ENCODE measurements around the gene CD180.

GRCh38 chr5:67146574-67146973 is 50.0 kb downstream of the CD180 start:
- no peak for TF ChIP-seq SIN3A (IDR thresholded peaks at IDR 0.05; ENCODE audit: borderline replicate concordance, insufficient read depth, low read length)
- TF ChIP-seq REST (IDR thresholded peaks at IDR 0.05; ENCODE audit: insufficient read depth in 1 of 2, low read depth in 2 of 2, low read length in 2 of 2): no peak
- TF ChIP-seq POLR2AphosphoS5 (IDR thresholded peaks at IDR 0.05; ENCODE audit: low read depth, low read length): no peak
- TF ChIP-seq TAF1 (IDR thresholded peaks at IDR 0.05; ENCODE audit: borderline replicate concordance, insufficient read depth, low read length): no peak
